Activated naive CD4-positive, alpha-beta T cell treated with anti-CD3 and anti-CD28 coated beads, Interleukin-2, amount 10 ng/mL, durations not matched to agents 7 days and 5 days (primary cell): ENCODE results near the gene LTK.

ENCODE experiments used
- CTCF ChIA-PET: fragments of 350-600 bp; sonication (Branson Sonifier 250); formaldehyde crosslinking; loops from one replicate; lab custom pipeline; 2021; ENCODE audit warnings: antibody characterized with exemption; lab: Charles Lee
- DNase-seq: peaks from one replicate; pipeline ENCODE4 v3.0.0-alpha.2; 2020
- H3K27ac Mint-ChIP-seq: one replicate; pipeline ENCODE4 v1.8.0; 2021; ENCODE audit warnings: mild to moderate bottlenecking, moderate library complexity, mixed read lengths
- H3K27me3 Mint-ChIP-seq: one replicate; pipeline ENCODE4 v1.8.0; 2021; ENCODE audit warnings: mild to moderate bottlenecking, mixed read lengths
- H3K36me3 Mint-ChIP-seq: one replicate; pipeline ENCODE4 v1.8.0; 2021; ENCODE audit warnings: mixed read lengths
- H3K4me1 Mint-ChIP-seq: one replicate; pipeline ENCODE4 v1.8.0; 2021; ENCODE audit warnings: mixed read lengths
- H3K4me3 Mint-ChIP-seq: one replicate; pipeline ENCODE4 v1.8.0; 2021; ENCODE audit warnings: mild to moderate bottlenecking, moderate library complexity, mixed read lengths
- H3K9me3 Mint-ChIP-seq: one replicate; pipeline ENCODE4 v1.8.0; 2021; ENCODE audit warnings: mixed read lengths

The LTK gene

DNA sequence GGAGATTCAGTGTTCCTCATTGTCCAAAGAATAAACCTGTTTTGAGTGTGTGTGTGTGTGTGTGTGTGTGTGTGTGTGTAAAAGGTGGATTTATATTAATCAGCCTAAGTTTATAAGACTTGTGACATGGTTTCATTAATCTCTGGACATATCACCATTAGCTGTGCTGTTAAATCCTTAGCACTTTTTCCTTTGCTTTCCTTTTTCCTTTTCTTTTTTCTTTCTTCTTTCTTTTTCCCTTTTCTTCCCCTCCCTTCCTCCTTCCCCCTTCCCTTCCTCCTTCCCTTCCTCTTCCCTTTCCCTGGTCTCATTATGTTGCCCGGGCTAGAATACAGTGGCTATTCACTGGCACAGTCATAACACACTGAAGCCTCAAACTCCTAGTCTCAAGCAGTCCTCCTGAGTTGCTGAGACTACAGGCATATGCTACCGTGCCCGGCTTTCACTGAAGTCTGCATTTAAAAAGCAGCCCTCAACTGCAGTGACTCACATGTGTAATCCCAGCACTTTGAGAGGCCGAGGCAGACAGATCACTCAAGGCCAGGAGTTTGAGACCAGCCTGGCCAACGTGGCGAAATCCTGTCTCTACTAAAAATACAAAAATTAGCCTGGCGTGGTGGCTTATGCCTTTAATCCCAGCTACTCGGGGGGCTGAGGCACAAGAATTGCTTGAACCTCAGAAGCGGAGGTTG, 48.6 kb downstream of the LTK start:
- CTCF ChIA-PET, result interaction anchor here (0.5 to 2.2 kb wide), 23 partner anchors 8 to 439 kb away, joined by 3 to 26 read pairs (median 4); partner anchors contain the start of genes ITPKA and MAPKBP1
- H3K9me3 Mint-ChIP-seq, result no peaks in the 10 kb centered on the region
- H3K27ac Mint-ChIP-seq, result peak overlapping the region; percentile 9
- no peaks in the 10 kb centered on the region for H3K4me1 Mint-ChIP-seq
- no peaks in the 10 kb centered on the region for H3K27me3 Mint-ChIP-seq
- no peak for DNase-seq
- peaks cover 34% of the 10 kb centered on the region for H3K36me3 Mint-ChIP-seq
- H3K4me3 Mint-ChIP-seq, result no peak overlapping the region

DNA sequence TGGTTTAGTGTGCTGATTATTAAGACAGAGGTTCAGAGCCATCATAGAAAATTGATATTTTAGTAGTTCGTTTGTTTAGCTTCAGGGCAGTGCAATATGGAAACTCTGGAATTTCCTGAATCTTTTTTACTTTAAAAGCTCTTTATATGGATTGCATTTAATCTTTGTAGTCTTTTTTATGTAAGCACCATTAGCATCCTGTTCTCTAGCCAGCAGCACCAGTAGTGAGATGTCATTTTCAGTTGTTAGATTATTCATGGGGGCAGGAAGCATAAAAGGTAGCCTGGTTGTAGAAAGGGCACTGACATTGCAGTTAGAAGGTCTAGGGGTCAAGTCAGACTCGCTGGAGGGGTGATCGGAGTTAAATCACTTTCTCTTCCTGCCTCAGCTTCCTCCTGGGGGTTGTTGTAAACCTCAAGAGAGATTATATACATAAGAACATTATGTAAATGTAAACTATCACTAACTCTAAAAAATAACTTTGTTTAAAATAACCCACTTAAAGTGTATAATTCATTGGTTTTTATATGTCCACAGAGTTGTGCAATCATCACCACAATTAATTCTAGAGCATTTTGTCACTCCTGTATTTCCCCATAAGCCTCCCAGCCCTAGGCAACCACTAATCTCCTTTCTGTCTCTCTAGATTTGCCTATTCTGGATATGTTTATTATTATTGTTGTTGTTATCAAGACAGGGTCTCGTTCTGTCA, 51.4 kb downstream of the LTK start:
- no peaks in the 10 kb centered on the region for H3K4me1 Mint-ChIP-seq
- CTCF ChIA-PET, result interaction anchor here (1.4 kb wide), 1 partner anchor 349 kb away, joined by 3 read pairs; no protein-coding TSS in a partner anchor
- no peak overlapping the region for H3K27ac Mint-ChIP-seq
- DNase-seq, result no peak
- H3K9me3 Mint-ChIP-seq, result no peaks in the 10 kb centered on the region
- no peaks in the 10 kb centered on the region for H3K27me3 Mint-ChIP-seq
- H3K4me3 Mint-ChIP-seq, result no peak overlapping the region
- H3K36me3 Mint-ChIP-seq, result peaks cover 36% of the 10 kb centered on the region
